ENCODE data around the gene DGKE. TPM values are rescaled to one million over a fixed set of nuclear protein-coding genes. Genes with fewer than 3 reads are reported as not detected.
A peak's percentile ranks its signal among the peaks of the same experiment; 100 is the strongest.

Gene DGKE
- total RNA-seq, 4 donors from 2014 or later: 14.4 to 31.2 (median 23.1) TPM

- no peak for TF ChIP-seq CTCF (IDR thresholded peaks at IDR 0.05)
- no peak for TF ChIP-seq POLR2A (IDR thresholded peaks at IDR 0.05)
- no peaks in the 10 kb centered on the region for H3K27me3 ChIP-seq
- H3K4me3 ChIP-seq: no peak overlapping the region
- H3K4me1 ChIP-seq: no peaks in the 10 kb centered on the region
- DNase-seq: no peak
- no peaks in the 10 kb centered on the region for H3K9me3 ChIP-seq
- intact Hi-C loops (cut with DNase I; ENCODE audit: low total_unique reads): no loop called here
- no peaks in the 10 kb centered on the region for H3K36me3 ChIP-seq
- no peak overlapping the region for H3K27ac ChIP-seq
Observed at GRCh38 chr17:56812901-56813388, 21.0 kb upstream of the DGKE start.

- intact Hi-C loops (cut with DNase I; ENCODE audit: low total_unique reads): no loop called here
- no peaks in the 10 kb centered on the region for H3K27me3 ChIP-seq
- no peaks in the 10 kb centered on the region for H3K4me1 ChIP-seq
- no peaks in the 10 kb centered on the region for H3K36me3 ChIP-seq
- no peak overlapping the region for H3K4me3 ChIP-seq
- no peaks in the 10 kb centered on the region for H3K9me3 ChIP-seq
- H3K27ac ChIP-seq: no peak overlapping the region
- no peak for TF ChIP-seq POLR2A (IDR thresholded peaks at IDR 0.05)
- no peak for TF ChIP-seq CTCF (IDR thresholded peaks at IDR 0.05)
- no peak for DNase-seq
Observed at GRCh38 chr17:56815711-56816110, 18.2 kb upstream of the DGKE start.

- no peak overlapping the region for H3K27ac ChIP-seq
- TF ChIP-seq POLR2A (IDR thresholded peaks at IDR 0.05) (no peak), CTCF (IDR thresholded peaks at IDR 0.05) (no peak)
- no peaks in the 10 kb centered on the region for H3K9me3 ChIP-seq
- H3K27me3 ChIP-seq: no peaks in the 10 kb centered on the region
- no peak overlapping the region for H3K4me3 ChIP-seq
- H3K36me3 ChIP-seq: no peaks in the 10 kb centered on the region
- no peaks in the 10 kb centered on the region for H3K4me1 ChIP-seq
- intact Hi-C loops (cut with DNase I; ENCODE audit: low total_unique reads): no loop called here
- no peak for DNase-seq
Observed at GRCh38 chr17:56817066-56817465, 16.9 kb upstream of the DGKE start.

GRCh38 chr17:56819030-56819429, 14.9 kb upstream of the DGKE start:
- TF ChIP-seq POLR2A (IDR thresholded peaks at IDR 0.05) (no peak), CTCF (IDR thresholded peaks at IDR 0.05) (no peak)
- intact Hi-C loops (cut with DNase I; ENCODE audit: low total_unique reads): no loop called here

GRCh38 chr17:56819431-56820145, 14.4 kb upstream of the DGKE start:
- no peaks in the 10 kb centered on the region for H3K4me1 ChIP-seq
- H3K27ac ChIP-seq: no peak overlapping the region
- no peak overlapping the region for H3K4me3 ChIP-seq
- TF ChIP-seq CTCF (IDR thresholded peaks at IDR 0.05): peak; percentile 75 to 88 (median 80)
- TF ChIP-seq POLR2A (IDR thresholded peaks at IDR 0.05): no peak
- no peaks in the 10 kb centered on the region for H3K9me3 ChIP-seq
- H3K36me3 ChIP-seq: no peaks in the 10 kb centered on the region
- no peaks in the 10 kb centered on the region for H3K27me3 ChIP-seq
- peak; percentile 56 to 74 for DNase-seq
- intact Hi-C loops (cut with DNase I; ENCODE audit: low total_unique reads): no loop called here

More at GRCh38 chr17:56819030-56819429, 14.9 kb upstream of the DGKE start:
- Histone ChIP-seq H3K9me3 (no peaks in the 10 kb centered on the region), H3K27me3 (no peaks in the 10 kb centered on the region), H3K4me3 (no peak overlapping the region), H3K4me1 (no peaks in the 10 kb centered on the region), H3K36me3 (no peaks in the 10 kb centered on the region), H3K27ac (no peak overlapping the region)
- no peak for DNase-seq
